Measurements from ENCODE around the gene SNRNP70. TPM values are rescaled to one million over a fixed set of nuclear protein-coding genes. Genes with fewer than 3 reads are reported as not detected.
A peak's percentile ranks its signal among the peaks of the same experiment; 100 is the strongest.

The SNRNP70 gene
- total and polyA plus RNA-seq, 2 of the 13 experiments (the other 11 are each of a cell fraction or from before 2014, with no cell fraction given), result 150 to 210 TPM

- TF ChIP-seq ZNF770 (CRISPR knock-in tag; IDR thresholded peaks at IDR 0.05), result 0 out of 2 replicates have a peak, but pooled peaks have one; percentile 41
- TF ChIP-seq RBAK (CRISPR knock-in tag; IDR thresholded peaks at IDR 0.05), result no peak
- TF ChIP-seq ZNF607 (CRISPR knock-in tag; IDR thresholded peaks at IDR 0.05; ENCODE audit: borderline replicate concordance), result no peak; the same call in 1 of the 2 replicates
- TF ChIP-seq TRIM22 (IDR thresholded peaks at IDR 0.05), result no peak
- 0 out of 2 replicates have a peak, but pooled peaks have one; percentile 81 for TF ChIP-seq ZNF556 (CRISPR knock-in tag; IDR thresholded peaks at IDR 0.05; ENCODE audit: borderline replicate concordance)
- TF ChIP-seq FOXC1 (CRISPR knock-in tag; IDR thresholded peaks at IDR 0.05; ENCODE audit: borderline replicate concordance), result no peak
- TF ChIP-seq E2F1 (CRISPR knock-in tag; IDR thresholded peaks at IDR 0.05), result peak; percentile 80
- TF ChIP-seq ZNF296 (CRISPR knock-in tag; conservative IDR thresholded peaks at IDR 0.05), result peak; percentile 20; the same call in 1 of the 2 replicates
- peak; percentile 16; the same call in 1 of the 2 replicates for TF ChIP-seq SKIL (CRISPR knock-in tag; IDR thresholded peaks at IDR 0.05; ENCODE audit: borderline replicate concordance)
- TF ChIP-seq SOX6 (IDR thresholded peaks at IDR 0.05), result no peak
- peak; percentile 67; the same call in 1 of the 2 replicates for TF ChIP-seq SOX6 (CRISPR knock-in tag; IDR thresholded peaks at IDR 0.05)
- TF ChIP-seq MLLT10 (CRISPR knock-in tag; IDR thresholded peaks at IDR 0.05), result no peak
- TF ChIP-seq ZNF615 (CRISPR knock-in tag; IDR thresholded peaks at IDR 0.05; ENCODE audit: borderline replicate concordance), result no peak
- TF ChIP-seq ZNF567 (CRISPR knock-in tag; IDR thresholded peaks at IDR 0.05; ENCODE audit: borderline replicate concordance), result no peak; the same call in 1 of the 2 replicates
- peak; percentile 81; the same call in 1 of the 2 replicates for TF ChIP-seq ZFP82 (CRISPR knock-in tag; IDR thresholded peaks at IDR 0.05; ENCODE audit: borderline replicate concordance)
- peak; percentile 78; the same call in 1 of the 2 replicates for TF ChIP-seq ZNF552 (CRISPR knock-in tag; IDR thresholded peaks at IDR 0.05; ENCODE audit: borderline replicate concordance)
- TF ChIP-seq CC2D1A (CRISPR knock-in tag; IDR thresholded peaks at IDR 0.05), result no peak
- no peak for TF ChIP-seq SMARCE1 (IDR thresholded peaks at IDR 0.05; ENCODE audit: borderline replicate concordance)
- TF ChIP-seq MTERF4 (CRISPR knock-in tag; IDR thresholded peaks at IDR 0.05), result peak; percentile 97
- no peak for TF ChIP-seq ZNF260 (CRISPR knock-in tag; IDR thresholded peaks at IDR 0.05; ENCODE audit: borderline replicate concordance, low read depth)
Measured at GRCh38 chr19:49118565-49119410, 33.5 kb downstream of the SNRNP70 start, which contains the start of gene C19orf73 (continued).
